A549 (cell line): ENCODE measurements around the gene SEMA6B.

Experiments
- E2F6 ChIP-seq: IDR thresholded peaks from 2 replicates; pipeline ENCODE4 v1.6.1; 2012; ENCODE audit warnings: low read depth, borderline replicate concordance
- EP300 ChIP-seq, 2 experiments: fragments of >200 bp; sonication (Bioruptor Twin); formaldehyde crosslinking; IDR thresholded peaks; 2 replicates in 1 of 2; 3 replicates in 1 of 2; pipeline ENCODE4 v1.6.1; 2016 to 2017

GRCh38 chr19:4581666-4582553 is 22.4 kb upstream of the SEMA6B start:
- TF ChIP-seq EP300 (IDR thresholded peaks at IDR 0.05) (no peak), E2F6 (no peak)
